ENCODE results near the gene IPP. TPM values are rescaled to one million over a fixed set of nuclear protein-coding genes. Genes with fewer than 3 reads are reported as not detected.

Gene IPP
- total and polyA plus RNA-seq, 5 donors = 7.4 to 20.2 (median 14.2) TPM

- Histone ChIP-seq H3K9me3 (ENCODE audit: control insufficient read depth, low read length) (no peaks in the 10 kb centered on the region), H3K4me1 (ENCODE audit: control insufficient read depth, insufficient read depth, low read length) (peaks cover 10% of the 10 kb centered on the region), H3K4me3 (ENCODE audit: low read length) (no peak overlapping the region), H3K27ac (ENCODE audit: low read length) (no peak overlapping the region), H3K27me3 (ENCODE audit: control insufficient read depth, insufficient read depth) (no peaks in the 10 kb centered on the region)
- no peak for DNase-seq
- intact Hi-C loops (cut with DNase I) = no loop called here
- no peak for ATAC-seq
- WGBS = 62% methylated on average over 2 of the region's 2 CpGs
These were observed 83.6 kb downstream of the IPP start for GRCh38 chr1:45666836-45667235.

GRCh38 chr1:45660336-45660735 lies 90.1 kb downstream of the IPP start:
- 62% methylated on average over 2 of the region's 2 CpGs for WGBS
- Histone ChIP-seq H3K4me1 (ENCODE audit: control insufficient read depth, insufficient read depth, low read length) (peaks cover 2% of the 10 kb centered on the region), H3K27ac (ENCODE audit: low read length) (no peak overlapping the region), H3K27me3 (ENCODE audit: control insufficient read depth, insufficient read depth) (no peaks in the 10 kb centered on the region), H3K4me3 (ENCODE audit: low read length) (no peak overlapping the region), H3K9me3 (ENCODE audit: control insufficient read depth, low read length) (no peaks in the 10 kb centered on the region)
- DNase-seq (no peak), ATAC-seq (no peak)
- intact Hi-C loops (cut with DNase I) = no loop called here

GRCh38 chr1:45659222-45659621 lies 91.2 kb downstream of the IPP start:
- intact Hi-C loops (cut with DNase I) = no loop called here
- no peaks in the 10 kb centered on the region for H3K27me3 ChIP-seq (ENCODE audit: control insufficient read depth, insufficient read depth)
- DNase-seq (no peak), ATAC-seq (no peak)
- no peaks in the 10 kb centered on the region for H3K9me3 ChIP-seq (ENCODE audit: control insufficient read depth, low read length)
- no peak overlapping the region for H3K4me3 ChIP-seq (ENCODE audit: low read length)
- 98% methylated on average over 2 of the region's 2 CpGs for WGBS
- H3K27ac ChIP-seq (ENCODE audit: low read length) = no peak overlapping the region
- H3K4me1 ChIP-seq (ENCODE audit: control insufficient read depth, insufficient read depth, low read length) = peaks cover 2% of the 10 kb centered on the region

- ATAC-seq (no peak), DNase-seq (no peak)
- H3K27ac ChIP-seq (ENCODE audit: low read length) = no peak overlapping the region
- no peaks in the 10 kb centered on the region for H3K27me3 ChIP-seq (ENCODE audit: control insufficient read depth, insufficient read depth)
- 72% methylated on average over 2 of the region's 2 CpGs for WGBS
- no peaks in the 10 kb centered on the region for H3K9me3 ChIP-seq (ENCODE audit: control insufficient read depth, low read length)
- intact Hi-C loops (cut with DNase I) = no loop called here
- H3K4me3 ChIP-seq (ENCODE audit: low read length) = no peak overlapping the region
- peaks cover 2% of the 10 kb centered on the region for H3K4me1 ChIP-seq (ENCODE audit: control insufficient read depth, insufficient read depth, low read length)
These were observed 92.3 kb downstream of the IPP start for GRCh38 chr1:45658171-45658570.

GRCh38 chr1:45656573-45657226 lies 93.8 kb downstream of the IPP start:
- ATAC-seq (no peak), DNase-seq (no peak)
- Histone ChIP-seq H3K4me1 (ENCODE audit: control insufficient read depth, insufficient read depth, low read length) (no peaks in the 10 kb centered on the region), H3K27me3 (ENCODE audit: control insufficient read depth, insufficient read depth) (no peaks in the 10 kb centered on the region), H3K4me3 (ENCODE audit: low read length) (no peak overlapping the region), H3K27ac (ENCODE audit: low read length) (no peak overlapping the region), H3K9me3 (ENCODE audit: control insufficient read depth, low read length) (no peaks in the 10 kb centered on the region)
- 97% methylated on average over 3 of the region's 3 CpGs for WGBS
- intact Hi-C loops (cut with DNase I) = no loop called here

GRCh38 chr1:45654540-45655280 lies 95.7 kb downstream of the IPP start:
- H3K27ac ChIP-seq (ENCODE audit: low read length) = no peak overlapping the region
- ATAC-seq (no peak), DNase-seq (no peak)
- WGBS = 94% methylated on average over 12 of the region's 12 CpGs
- no peaks in the 10 kb centered on the region for H3K4me1 ChIP-seq (ENCODE audit: control insufficient read depth, insufficient read depth, low read length)
- intact Hi-C loops (cut with DNase I) = no loop called here
- no peaks in the 10 kb centered on the region for H3K27me3 ChIP-seq (ENCODE audit: control insufficient read depth, insufficient read depth)
- no peaks in the 10 kb centered on the region for H3K9me3 ChIP-seq (ENCODE audit: control insufficient read depth, low read length)
- H3K4me3 ChIP-seq (ENCODE audit: low read length) = no peak overlapping the region

Other genes with a start within 250 kb of the IPP start
- gene PRDX1, start 228.8 kb downstream of the IPP start, total RNA-seq = 100 to 1,000 TPM; 548 to 884 (median 710) TPM
- gene PRDX1, start 228.8 kb downstream of the IPP start, polyA plus RNA-seq = 1,153 TPM
- gene AKR1A1, start 199.8 kb downstream of the IPP start, total RNA-seq = 100 to 1,000 TPM in 1 of 4 donors, 10 to 100 TPM in 3; 67.3 to 106 (median 90.7) TPM
- gene AKR1A1, start 199.8 kb downstream of the IPP start, polyA plus RNA-seq = 75.0 TPM
- gene NASP, start 166.6 kb downstream of the IPP start, total RNA-seq = 10 to 100 TPM; 43.7 to 49.4 (median 48.1) TPM
- gene NASP, start 166.6 kb downstream of the IPP start, polyA plus RNA-seq = 89.8 TPM
- gene CCDC17, start 126.6 kb downstream of the IPP start, total RNA-seq = 1 to 10 TPM in 3 of 4 donors, under 1 TPM in 1; 0.42 to 1.8 (median 1.1) TPM
- gene CCDC17, start 126.6 kb downstream of the IPP start, polyA plus RNA-seq = 0.93 TPM
- 10 to 100 TPM; 75.4 to 83.1 (median 79.9) TPM for gene GPBP1L1, start 64.1 kb downstream of the IPP start, total RNA-seq
- gene GPBP1L1, start 64.1 kb downstream of the IPP start, polyA plus RNA-seq = 47.9 TPM
- 10 to 100 TPM; 21.6 to 30.9 (median 24.1) TPM for gene TMEM69, start 62.5 kb downstream of the IPP start, total RNA-seq
- 32.4 TPM for gene TMEM69, start 62.5 kb downstream of the IPP start, polyA plus RNA-seq
- 10 to 100 TPM; 68.4 to 85.3 (median 72.3) TPM for gene MAST2, start 53.0 kb upstream of the IPP start, total RNA-seq
- 46.1 TPM for gene MAST2, start 53.0 kb upstream of the IPP start, polyA plus RNA-seq

Measured in right cardiac atrium (tissue), 5 donors.